Measurements from ENCODE around the gene ANXA8.

ANXA8 gene

GRCh38 chr10:47447705-47448104 is 36.2 kb downstream of the ANXA8 start:
- no peak for ATAC-seq
- no peak for TF ChIP-seq ZNF70 (CRISPR knock-in tag; IDR thresholded peaks at IDR 0.05)
- TF ChIP-seq ARNTL (CRISPR knock-in tag; IDR thresholded peaks at IDR 0.05; ENCODE audit: borderline replicate concordance, low read depth), result no peak
- no peak for TF ChIP-seq OSR1 (CRISPR knock-in tag; IDR thresholded peaks at IDR 0.05)
- no peak for TF ChIP-seq ZFP3 (CRISPR knock-in tag; IDR thresholded peaks at IDR 0.05)
- TF ChIP-seq ZFP30 (CRISPR knock-in tag; IDR thresholded peaks at IDR 0.05), result no peak
- TF ChIP-seq SNAI2 (CRISPR knock-in tag; IDR thresholded peaks at IDR 0.05), result no peak
- TF ChIP-seq BACH2 (CRISPR knock-in tag; IDR thresholded peaks at IDR 0.05; ENCODE audit: borderline replicate concordance), result no peak
- no peak for TF ChIP-seq TCF4 (CRISPR knock-in tag; IDR thresholded peaks at IDR 0.05; ENCODE audit: borderline replicate concordance)
- TF ChIP-seq CSDC2 (CRISPR knock-in tag; IDR thresholded peaks at IDR 0.05), result no peak
- no peak for TF ChIP-seq ESRRG (CRISPR knock-in tag; IDR thresholded peaks at IDR 0.05)
- no peak for TF ChIP-seq TOX (CRISPR knock-in tag; IDR thresholded peaks at IDR 0.05; ENCODE audit: borderline replicate concordance)
- no peak for TF ChIP-seq PPARA (CRISPR knock-in tag; IDR thresholded peaks at IDR 0.05; ENCODE audit: borderline replicate concordance)
- TF ChIP-seq TSHZ2 (CRISPR knock-in tag; IDR thresholded peaks at IDR 0.05), result no peak
- no peak for TF ChIP-seq CREB5 (CRISPR knock-in tag; IDR thresholded peaks at IDR 0.05; ENCODE audit: low read depth)
- no peak for TF ChIP-seq RARB (CRISPR knock-in tag; IDR thresholded peaks at IDR 0.05)
- no peak for TF ChIP-seq PATZ1 (CRISPR knock-in tag; IDR thresholded peaks at IDR 0.05; ENCODE audit: borderline replicate concordance)
- TF ChIP-seq ZNF565 (CRISPR knock-in tag; conservative IDR thresholded peaks at IDR 0.05; ENCODE audit: low read depth), result no peak
- no peak for TF ChIP-seq POU6F1 (CRISPR knock-in tag; IDR thresholded peaks at IDR 0.05; ENCODE audit: borderline replicate concordance, low read depth)

GRCh38 chr10:47447209-47447608 is 36.7 kb downstream of the ANXA8 start:
- TF ChIP-seq ARNTL (CRISPR knock-in tag; IDR thresholded peaks at IDR 0.05; ENCODE audit: borderline replicate concordance, low read depth) (no peak), ZC3H10 (CRISPR knock-in tag; IDR thresholded peaks at IDR 0.05) (no peak), TCF4 (CRISPR knock-in tag; IDR thresholded peaks at IDR 0.05; ENCODE audit: borderline replicate concordance) (no peak), RARB (CRISPR knock-in tag; IDR thresholded peaks at IDR 0.05) (no peak), SNAI2 (CRISPR knock-in tag; IDR thresholded peaks at IDR 0.05) (no peak), TOX (CRISPR knock-in tag; IDR thresholded peaks at IDR 0.05; ENCODE audit: borderline replicate concordance) (no peak), ZNF70 (CRISPR knock-in tag; IDR thresholded peaks at IDR 0.05) (no peak), ZNF565 (CRISPR knock-in tag; conservative IDR thresholded peaks at IDR 0.05; ENCODE audit: low read depth) (no peak), CREB5 (CRISPR knock-in tag; IDR thresholded peaks at IDR 0.05; ENCODE audit: low read depth) (no peak), BACH2 (CRISPR knock-in tag; IDR thresholded peaks at IDR 0.05; ENCODE audit: borderline replicate concordance) (no peak), POU6F1 (CRISPR knock-in tag; IDR thresholded peaks at IDR 0.05; ENCODE audit: borderline replicate concordance, low read depth) (no peak), OSR1 (CRISPR knock-in tag; IDR thresholded peaks at IDR 0.05) (no peak), CSRNP3 (CRISPR knock-in tag; IDR thresholded peaks at IDR 0.05) (no peak), ZFP30 (CRISPR knock-in tag; IDR thresholded peaks at IDR 0.05) (no peak), CSDC2 (CRISPR knock-in tag; IDR thresholded peaks at IDR 0.05) (no peak)
- ATAC-seq, result no peak

Data from SK-N-SH treated with all-trans-retinoic acid at 6 μM for 48 hours (cell line).